GM12873 (cell line): Measurements from ENCODE around the gene FMN1.

Experiments
- TF ChIP-seq, protein P1 (sequence below): IDR thresholded peaks from 2 replicates; pipeline ENCODE4 v1.5.1; 2012; ENCODE audit warnings: low read depth, mild to moderate bottlenecking, moderate library complexity, low read length, control low read depth; ENCODE audit not compliant: insufficient read depth; ENCODE audit errors: missing control alignments

Gene FMN1

DNA sequence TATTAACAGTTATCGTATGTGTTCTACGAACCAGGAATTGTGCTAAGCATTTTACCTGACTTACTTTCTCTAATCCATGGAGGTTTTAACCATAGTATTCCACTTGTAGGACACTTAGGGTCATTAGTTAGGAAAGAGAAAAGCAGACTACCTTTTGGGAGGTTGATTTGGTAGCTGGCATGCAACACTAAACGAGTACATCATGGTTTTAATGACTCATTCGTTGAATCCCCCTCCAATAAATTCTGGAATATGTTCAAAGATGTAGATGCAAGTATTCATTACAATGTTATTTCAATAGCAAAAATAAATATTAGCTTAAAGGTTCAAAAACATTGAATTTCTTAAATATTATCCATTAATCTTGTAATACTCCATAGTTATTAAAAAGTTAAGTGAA is 162.5 kb downstream of the FMN1 start:
- TF ChIP-seq, protein P1, sequence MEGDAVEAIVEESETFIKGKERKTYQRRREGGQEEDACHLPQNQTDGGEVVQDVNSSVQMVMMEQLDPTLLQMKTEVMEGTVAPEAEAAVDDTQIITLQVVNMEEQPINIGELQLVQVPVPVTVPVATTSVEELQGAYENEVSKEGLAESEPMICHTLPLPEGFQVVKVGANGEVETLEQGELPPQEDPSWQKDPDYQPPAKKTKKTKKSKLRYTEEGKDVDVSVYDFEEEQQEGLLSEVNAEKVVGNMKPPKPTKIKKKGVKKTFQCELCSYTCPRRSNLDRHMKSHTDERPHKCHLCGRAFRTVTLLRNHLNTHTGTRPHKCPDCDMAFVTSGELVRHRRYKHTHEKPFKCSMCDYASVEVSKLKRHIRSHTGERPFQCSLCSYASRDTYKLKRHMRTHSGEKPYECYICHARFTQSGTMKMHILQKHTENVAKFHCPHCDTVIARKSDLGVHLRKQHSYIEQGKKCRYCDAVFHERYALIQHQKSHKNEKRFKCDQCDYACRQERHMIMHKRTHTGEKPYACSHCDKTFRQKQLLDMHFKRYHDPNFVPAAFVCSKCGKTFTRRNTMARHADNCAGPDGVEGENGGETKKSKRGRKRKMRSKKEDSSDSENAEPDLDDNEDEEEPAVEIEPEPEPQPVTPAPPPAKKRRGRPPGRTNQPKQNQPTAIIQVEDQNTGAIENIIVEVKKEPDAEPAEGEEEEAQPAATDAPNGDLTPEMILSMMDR: no peak

DNA sequence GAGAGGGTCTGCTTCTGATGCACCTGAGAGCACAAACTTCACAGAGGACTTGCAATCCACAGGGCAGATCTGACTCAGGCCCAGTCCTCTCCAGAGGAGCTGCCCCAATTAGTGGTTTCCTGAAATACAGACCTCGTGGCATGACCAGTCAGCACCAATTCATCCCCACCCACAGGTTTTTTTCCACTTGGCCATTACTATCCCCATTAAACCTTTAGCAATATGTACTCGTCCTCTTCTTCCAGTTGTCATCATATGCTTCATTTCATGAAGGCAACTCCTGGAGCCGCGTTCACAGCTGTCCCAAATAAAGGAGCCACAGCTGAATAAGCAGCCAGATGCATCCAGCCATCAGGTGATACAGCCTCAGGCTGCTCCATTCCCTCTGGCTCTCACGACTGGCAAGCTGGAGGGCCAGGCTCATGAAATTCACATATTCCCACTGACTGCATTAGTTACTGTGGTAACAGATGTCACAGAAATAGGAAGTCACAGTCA is 163.1 kb downstream of the FMN1 start:
- TF ChIP-seq, protein P1: no peak

DNA sequence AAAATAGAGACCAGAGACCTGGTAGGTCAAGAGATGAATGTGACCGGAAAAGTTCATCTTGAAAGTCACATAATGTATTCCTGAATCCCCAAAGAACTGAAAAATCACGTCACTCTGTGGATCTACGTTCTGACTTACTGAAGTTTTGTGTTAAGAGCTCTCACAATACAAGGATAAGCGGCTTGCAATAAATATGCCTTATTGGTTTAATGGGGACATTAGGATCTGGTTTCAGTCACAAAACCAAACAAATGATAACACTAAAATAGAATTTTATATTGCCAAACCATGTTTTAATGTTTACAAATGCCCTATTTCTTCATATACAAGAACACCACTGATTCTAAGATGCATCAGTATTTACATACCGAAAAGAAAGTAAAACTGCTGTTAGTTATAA is 164.2 kb downstream of the FMN1 start:
- TF ChIP-seq, protein P1: no peak

DNA sequence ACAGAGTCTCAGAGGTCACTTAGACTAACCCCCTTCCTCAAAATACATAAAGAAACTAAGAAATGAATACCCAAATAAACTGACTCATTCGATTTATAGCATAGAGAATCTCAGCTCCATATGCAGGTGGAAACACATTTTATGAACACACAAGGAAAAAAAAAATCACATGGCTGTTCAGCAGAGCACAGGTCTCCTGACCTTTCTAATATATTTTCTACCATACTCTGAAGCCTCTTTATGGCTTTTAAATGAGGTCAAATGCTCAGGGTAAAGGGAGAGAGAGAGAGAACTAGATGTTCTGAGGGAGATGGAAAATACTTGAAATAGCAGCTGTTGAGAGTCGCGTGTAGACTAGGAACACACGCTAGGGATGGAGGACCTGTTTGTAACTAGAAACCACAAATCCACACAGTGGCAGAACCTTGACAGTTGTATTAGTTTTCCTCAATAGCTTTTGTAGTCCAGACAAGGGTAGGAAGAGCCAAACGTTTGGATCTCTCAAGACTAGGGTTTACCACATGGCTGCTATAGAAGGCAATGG is 165.3 kb downstream of the FMN1 start:
- TF ChIP-seq, protein P1: no peak

DNA sequence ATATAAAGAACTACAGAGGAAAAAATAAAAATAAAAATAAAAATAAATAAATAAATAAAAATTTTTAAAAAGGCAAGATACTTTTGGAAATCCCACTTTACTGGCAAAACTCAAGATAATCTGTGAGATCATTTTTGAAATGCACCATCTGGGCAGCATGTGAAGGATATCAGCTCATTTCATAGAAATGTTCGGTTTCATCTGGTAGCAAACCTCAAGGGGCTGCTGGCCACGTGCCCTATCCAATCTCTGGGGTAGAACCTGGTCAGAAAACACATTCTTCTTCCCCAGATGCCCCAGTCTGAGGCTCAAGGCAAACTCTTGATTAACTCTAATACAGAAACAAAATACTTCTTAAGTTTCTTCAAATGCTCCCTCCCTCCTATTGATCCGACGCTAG is 166.0 kb downstream of the FMN1 start:
- TF ChIP-seq, protein P1: no peak

DNA sequence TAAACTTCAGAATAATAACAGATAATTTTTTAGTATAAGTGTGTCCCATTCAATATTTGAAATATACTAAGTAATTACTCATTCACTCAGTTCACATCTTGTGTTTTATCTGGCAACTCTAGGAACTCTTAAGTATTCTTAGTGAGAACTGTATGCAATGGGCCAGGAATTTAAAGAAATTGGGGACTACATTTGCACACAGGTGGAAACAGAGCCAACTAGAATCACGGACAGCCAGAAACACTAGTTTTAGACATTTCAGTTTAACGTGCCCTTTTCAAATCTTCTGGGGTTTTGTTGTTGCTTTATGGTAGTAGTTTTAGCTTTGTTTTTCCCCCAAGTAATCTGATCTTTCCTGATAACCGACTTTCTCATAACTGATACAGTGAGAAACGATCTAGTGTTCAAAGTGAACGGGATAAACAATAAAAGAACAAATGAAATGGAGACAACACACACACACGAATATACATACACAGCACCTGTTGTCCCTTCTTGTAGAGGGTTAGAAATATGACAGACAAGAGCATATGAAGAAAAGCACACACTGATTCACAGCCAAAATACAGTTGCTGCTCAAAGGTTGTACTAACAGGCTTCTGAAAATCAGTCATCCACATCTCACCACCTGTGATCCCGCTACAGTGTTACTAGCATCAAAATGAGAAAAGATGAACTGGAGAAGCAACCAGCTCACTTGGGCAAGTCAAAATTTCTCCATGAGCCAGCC is 167.0 kb downstream of the FMN1 start:
- TF ChIP-seq, protein P1: no peak

DNA sequence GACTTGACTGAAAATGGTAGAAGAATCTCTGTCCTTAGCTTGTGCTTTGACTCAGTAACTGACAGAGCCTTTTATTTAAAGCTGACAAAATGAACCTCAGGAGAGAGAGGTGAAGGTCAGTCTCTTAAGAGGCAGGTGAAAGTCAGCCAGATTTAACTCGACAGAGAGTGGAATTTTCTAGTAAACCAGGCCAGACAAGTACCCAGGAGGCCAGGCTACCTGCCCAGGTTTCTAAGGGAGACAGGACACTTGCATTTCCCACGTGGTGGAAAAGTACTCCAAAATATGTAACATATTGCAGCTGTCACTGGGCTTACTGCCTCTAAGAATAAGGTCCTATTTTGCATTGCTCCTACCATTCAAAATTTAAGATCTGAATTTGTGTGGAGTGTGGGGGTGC is 167.9 kb downstream of the FMN1 start:
- TF ChIP-seq, protein P1: no peak
